ENCODE results near the gene ACTL7A. TPM values are rescaled to one million over a fixed set of nuclear protein-coding genes. Genes with fewer than 3 reads are reported as not detected.

Gene ACTL7A
- total and polyA plus RNA-seq, 2 of the 4 experiments (the other 2 are of a cell fraction): not detected

DNA sequence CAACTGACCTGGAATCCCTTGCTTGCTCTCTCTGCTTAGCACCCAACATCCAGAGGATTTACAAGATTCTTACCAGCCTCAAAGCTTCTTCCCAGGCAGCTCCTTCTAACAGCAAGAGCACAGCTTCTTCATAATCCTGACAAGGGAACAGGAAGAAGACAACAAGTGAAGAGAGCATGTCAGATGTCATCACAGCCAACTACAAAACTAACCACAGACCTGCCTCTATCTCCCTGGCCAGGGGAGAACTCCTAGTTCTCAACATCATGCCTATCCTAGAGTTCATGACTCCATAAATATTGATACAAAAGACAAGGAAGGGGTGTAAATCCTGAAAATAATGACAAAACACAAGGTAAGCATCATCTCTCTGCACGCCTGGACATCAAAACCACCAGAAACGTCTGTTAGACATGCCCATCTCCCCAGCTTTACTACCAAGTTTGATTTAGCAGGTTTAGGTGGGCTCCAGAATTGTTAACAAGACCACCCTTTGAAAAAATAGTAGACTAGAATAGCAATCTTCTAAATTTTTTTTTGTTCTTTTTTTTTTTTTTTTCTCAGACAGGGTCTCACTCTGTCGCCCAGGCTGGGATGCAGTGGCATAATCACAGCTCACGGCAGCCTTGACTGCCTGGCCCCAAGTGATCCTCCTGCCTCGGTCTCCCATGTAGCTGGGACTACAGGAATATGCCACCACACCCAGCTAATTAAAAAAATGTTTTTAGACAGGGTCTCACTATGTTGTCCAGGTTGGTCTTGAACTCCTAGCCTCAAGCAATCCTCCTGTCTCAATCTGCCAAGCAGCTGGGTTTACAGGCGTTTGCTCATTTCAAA lies 20.2 kb downstream of the ACTL7A start:
- Histone ChIP-seq H3K9me3 (ENCODE audit: control insufficient read depth, insufficient read depth, low read length) (no peaks in the 10 kb centered on the region), H3K79me1 (ENCODE audit: low read depth in 1 of 2, low read length in 2 of 2) (no peaks in the 10 kb centered on the region), H3K9ac (ENCODE audit: low read depth, low read length) (no peak overlapping the region), H4K5ac (ENCODE audit: low read depth, low read length) (no peak overlapping the region), H2AFZ (replicated peaks; ENCODE audit: low read length, poor library complexity) (no peak overlapping the region), H3K14ac (replicated peaks; ENCODE audit: low read depth, low read length) (no peak overlapping the region), H3K4ac (ENCODE audit: low read depth, low read length) (no peak overlapping the region), H3K56ac (ENCODE audit: extremely low read depth, insufficient read depth, low read length) (no peak overlapping the region), H3K18ac (ENCODE audit: low read depth, low read length) (no peak overlapping the region), H3K4me1 (ENCODE audit: control insufficient read depth, insufficient read depth, low read length) (peaks cover 2% of the 10 kb centered on the region; the same call in 1 of the 2 replicates), H2AK9ac (replicated peaks; ENCODE audit: low read depth, low read length, poor library complexity) (no peak overlapping the region), H4K91ac (ENCODE audit: insufficient read depth, low read depth, low read length) (no peak overlapping the region), H2BK20ac (ENCODE audit: low read depth, low read length) (no peak overlapping the region), H3K4me3 (ENCODE audit: insufficient read depth, low read depth, low read length) (no peak overlapping the region), H3K27me3 (ENCODE audit: control insufficient read depth, insufficient read depth, low read length) (no peaks in the 10 kb centered on the region), H3K4me2 (ENCODE audit: low read depth, low read length) (no peak overlapping the region), H3K36me3 (ENCODE audit: control insufficient read depth, insufficient read depth, low read length) (peaks cover 25% of the 10 kb centered on the region), H3K23ac (ENCODE audit: low read depth, low read length) (no peak overlapping the region), H2AK5ac (ENCODE audit: low read depth, low read length) (no peak overlapping the region), H3K9me1 (ENCODE audit: insufficient read depth, low read length) (peaks cover 3% of the 10 kb centered on the region; the same call in 1 of the 2 replicates), H4K8ac (ENCODE audit: low read depth in 2 of 2, low read length in 2 of 2) (no peak overlapping the region), H3K27ac (ENCODE audit: insufficient read depth, low read length) (no peak overlapping the region), H4K20me1 (ENCODE audit: insufficient read depth, low read length) (no peaks in the 10 kb centered on the region), H2BK5ac (ENCODE audit: low read depth, low read length, poor library complexity, severe bottlenecking) (no peak overlapping the region), H2BK120ac (ENCODE audit: low read depth, low read length) (no peak overlapping the region), H2BK15ac (ENCODE audit: low read depth, low read length) (no peak overlapping the region)
- no TSS peak for BruUV-seq (replicated peaks)
- dilution Hi-C loops (cut with HindIII; ENCODE audit: low sequenced_read_pairs, unreplicated experiment): no loop called here
- no peak for ATAC-seq (ENCODE audit: low read depth)
- in situ Hi-C loops (cut with MboI; ENCODE audit: low sequenced_read_pairs): no loop called here
- no peak for DNase-seq
- ChIA-PET CTCF (no interaction called here), POLR2A (ENCODE audit: unreplicated experiment) (interaction anchor here (0.6 kb wide), 1 partner anchor 464 kb away, joined by 3 read pairs; no protein-coding TSS in a partner anchor)
- WGBS, 2 experiments (ENCODE audit: extremely low coverage in 2 of 2, insufficient read length in 1 of 2): 100% methylated on average over 1 of the region's 6 CpGs; no CpG with 5 or more reads in 1 of the 2 experiments
- intact Hi-C loops (cut with micrococcal nuclease): no loop called here
- TF ChIP-seq FOS (IDR thresholded peaks at IDR 0.05; ENCODE audit: low read depth, low read length): no peak
- no peak for TF ChIP-seq RAD21 (IDR thresholded peaks at IDR 0.05; ENCODE audit: low read length)
- no peak for TF ChIP-seq SMC3 (IDR thresholded peaks at IDR 0.05; ENCODE audit: low read depth, low read length)
- TF ChIP-seq, protein P1, sequence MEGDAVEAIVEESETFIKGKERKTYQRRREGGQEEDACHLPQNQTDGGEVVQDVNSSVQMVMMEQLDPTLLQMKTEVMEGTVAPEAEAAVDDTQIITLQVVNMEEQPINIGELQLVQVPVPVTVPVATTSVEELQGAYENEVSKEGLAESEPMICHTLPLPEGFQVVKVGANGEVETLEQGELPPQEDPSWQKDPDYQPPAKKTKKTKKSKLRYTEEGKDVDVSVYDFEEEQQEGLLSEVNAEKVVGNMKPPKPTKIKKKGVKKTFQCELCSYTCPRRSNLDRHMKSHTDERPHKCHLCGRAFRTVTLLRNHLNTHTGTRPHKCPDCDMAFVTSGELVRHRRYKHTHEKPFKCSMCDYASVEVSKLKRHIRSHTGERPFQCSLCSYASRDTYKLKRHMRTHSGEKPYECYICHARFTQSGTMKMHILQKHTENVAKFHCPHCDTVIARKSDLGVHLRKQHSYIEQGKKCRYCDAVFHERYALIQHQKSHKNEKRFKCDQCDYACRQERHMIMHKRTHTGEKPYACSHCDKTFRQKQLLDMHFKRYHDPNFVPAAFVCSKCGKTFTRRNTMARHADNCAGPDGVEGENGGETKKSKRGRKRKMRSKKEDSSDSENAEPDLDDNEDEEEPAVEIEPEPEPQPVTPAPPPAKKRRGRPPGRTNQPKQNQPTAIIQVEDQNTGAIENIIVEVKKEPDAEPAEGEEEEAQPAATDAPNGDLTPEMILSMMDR (conservative IDR thresholded peaks at IDR 0.05; ENCODE audit: low read depth, low read length): no peak
- no peak for TF ChIP-seq RFX5 (IDR thresholded peaks at IDR 0.05; ENCODE audit: low read depth, low read length)
- no peak for TF ChIP-seq MXI1 (IDR thresholded peaks at IDR 0.05; ENCODE audit: borderline replicate concordance, low read depth, low read length)
- no peak for TF ChIP-seq BHLHE40 (IDR thresholded peaks at IDR 0.05; ENCODE audit: low read depth, low read length)
- TF ChIP-seq CHD1 (IDR thresholded peaks at IDR 0.05; ENCODE audit: low read depth, low read length): no peak
- TF ChIP-seq RCOR1 (IDR thresholded peaks at IDR 0.05; ENCODE audit: insufficient replicate concordance, low read length): no peak
- TF ChIP-seq CEBPB (IDR thresholded peaks at IDR 0.05; ENCODE audit: low read depth, low read length): no peak
- TF ChIP-seq NFE2L2 (IDR thresholded peaks at IDR 0.05; ENCODE audit: low read depth, low read length): no peak
- TF ChIP-seq MAFK (IDR thresholded peaks at IDR 0.05; ENCODE audit: low read depth, low read length): no peak
- no peak for TF ChIP-seq MAZ (IDR thresholded peaks at IDR 0.05; ENCODE audit: borderline replicate concordance, low read depth, low read length)
- no peak for TF ChIP-seq POLR2A (IDR thresholded peaks at IDR 0.05; ENCODE audit: low read depth, low read length)
- TF ChIP-seq ELK1 (IDR thresholded peaks at IDR 0.05; ENCODE audit: borderline replicate concordance, low read depth, low read length): no peak

All from IMR-90 (cell line).